C4-2B (cell line): ENCODE data around the gene BANK1.

Source experiments
- H3K27ac ChIP-seq: fragments of 450-650 bp; 2 replicates; pipeline ENCODE4 v1.5.1; 2017
- CTCF ChIP-seq: fragments of 450-650 bp; conservative IDR thresholded peaks from 2 replicates; pipeline ENCODE4 v1.5.1; 2017; ENCODE audit warnings: mild to moderate bottlenecking
- ZFX ChIP-seq: fragments of 450-650 bp; IDR thresholded peaks from 2 replicates; pipeline ENCODE4 v1.6.1; 2017

The BANK1 gene

GRCh38 chr4:101774807-101775206, 15.7 kb upstream of the BANK1 start:
- TF ChIP-seq ZFX (no peak), CTCF (no peak)
- H3K27ac ChIP-seq, result no peak overlapping the region

GRCh38 chr4:101777431-101777830, 13.1 kb upstream of the BANK1 start:
- TF ChIP-seq ZFX (no peak), CTCF (no peak)

DNA sequence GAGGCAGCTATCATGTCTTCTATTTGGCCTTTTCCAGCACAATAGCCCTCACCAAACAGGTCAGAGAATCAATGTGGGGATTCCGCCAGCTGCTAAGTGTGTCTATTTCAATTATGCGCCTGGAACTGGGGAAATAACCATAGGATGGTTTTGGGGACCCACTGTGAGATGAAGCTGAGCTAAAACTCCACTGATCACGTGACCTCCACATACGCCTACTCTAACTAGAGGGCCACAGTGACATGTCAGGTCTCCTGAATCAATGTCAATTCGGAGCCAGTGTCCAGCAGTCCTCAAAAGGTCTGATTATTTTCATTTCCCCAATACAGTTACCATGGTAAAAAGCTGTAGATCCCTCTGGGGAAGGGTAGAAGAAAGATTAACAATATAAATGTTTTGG, 10.2 kb upstream of the BANK1 start:
- no peak for TF ChIP-seq ZFX
- no peak for TF ChIP-seq CTCF
- H3K27ac ChIP-seq, result no peak overlapping the region

More at GRCh38 chr4:101777431-101777830, 13.1 kb upstream of the BANK1 start:
- H3K27ac ChIP-seq, result no peak overlapping the region

DNA sequence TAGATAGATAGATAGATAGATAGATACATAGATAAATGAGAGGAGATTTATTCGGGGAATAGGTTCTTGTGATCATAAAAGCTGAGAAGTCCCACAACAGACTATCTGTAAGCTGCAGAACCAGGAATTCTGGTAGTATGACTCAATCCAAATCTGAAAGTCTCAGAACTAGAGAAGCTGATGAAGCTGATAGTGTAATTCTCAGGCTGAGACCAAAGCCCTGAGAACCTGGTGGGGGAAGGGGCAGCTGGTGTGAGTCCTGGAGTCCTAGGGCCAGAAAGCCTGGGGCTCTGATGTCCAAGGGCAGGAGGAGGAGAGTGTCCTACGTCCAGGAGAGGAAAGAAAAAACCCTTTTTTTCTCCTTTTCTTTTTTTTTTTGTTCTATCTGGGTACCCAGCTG, 8.0 kb upstream of the BANK1 start:
- H3K27ac ChIP-seq, result no peak overlapping the region
- TF ChIP-seq CTCF (no peak), ZFX (no peak)

- no peak for TF ChIP-seq ZFX
- TF ChIP-seq CTCF, result no peak
- H3K27ac ChIP-seq, result no peak overlapping the region
These were observed 5.6 kb upstream of the BANK1 start for GRCh38 chr4:101784957-101785356.

DNA sequence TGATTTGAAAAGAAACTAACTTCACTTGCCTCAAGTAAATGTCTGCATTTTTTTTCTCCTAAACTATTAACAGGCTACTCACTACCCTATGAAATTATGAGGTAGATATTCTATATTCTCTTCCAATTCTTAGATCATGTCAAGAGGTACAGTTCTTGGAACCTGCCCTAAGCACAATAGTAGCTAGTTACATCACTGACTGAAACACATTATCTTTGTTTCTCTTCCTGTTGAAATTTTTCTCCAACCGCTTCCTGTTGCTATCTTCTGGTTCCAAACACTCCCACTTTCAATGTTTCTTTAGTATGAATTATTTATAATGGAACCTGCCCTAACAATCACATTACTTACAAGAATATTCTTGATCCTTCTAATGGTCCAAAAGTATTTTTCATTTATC, 5.0 kb upstream of the BANK1 start:
- no peak for TF ChIP-seq ZFX
- TF ChIP-seq CTCF, result no peak
- H3K27ac ChIP-seq, result no peak overlapping the region

- H3K27ac ChIP-seq, result no peak overlapping the region
- TF ChIP-seq ZFX (no peak), CTCF (no peak)
These were observed 2.7 kb upstream of the BANK1 start for GRCh38 chr4:101787701-101788316.
